Loucy (cell line): ENCODE measurements around the gene CLINT1.

Source experiments
- H2AFZ ChIP-seq: fragments of 200-600 bp; sonication (generic); 2 replicates; pipeline ENCODE4 v1.6.0; 2016; ENCODE audit warnings: antibody characterized with exemption, mild to moderate bottlenecking, low read length, moderate library complexity
- H3F3A ChIP-seq: fragments of 200-600 bp; 2 replicates; pipeline ENCODE4 v1.6.0; 2016; ENCODE audit warnings: antibody characterized with exemption, low read depth, mild to moderate bottlenecking
- H3K27me3 ChIP-seq: fragments of 200-600 bp; sonication (generic); 2 replicates; pipeline ENCODE4 v1.6.1; 2014; ENCODE audit warnings: low read length, mild to moderate bottlenecking; ENCODE audit not compliant: insufficient read depth, poor library complexity, severe bottlenecking
- H3K36me3 ChIP-seq: fragments of 200-600 bp; sonication (generic); 2 replicates; pipeline ENCODE4 v1.6.1; 2016; ENCODE audit warnings: low read length; ENCODE audit not compliant: insufficient read depth
- H3K4me1 ChIP-seq: fragments of 200-600 bp; sonication (generic); 2 replicates; pipeline ENCODE4 v1.5.1; 2014; ENCODE audit warnings: low read length, mild to moderate bottlenecking; ENCODE audit not compliant: insufficient read depth, poor library complexity, severe bottlenecking
- H3K4me2 ChIP-seq: fragments of 200-600 bp; sonication (generic); 2 replicates; pipeline ENCODE4 v1.6.0; 2014; ENCODE audit warnings: antibody characterized with exemption, low read length, low read depth, mild to moderate bottlenecking; ENCODE audit not compliant: poor library complexity, severe bottlenecking
- H3K4me3 ChIP-seq: fragments of 200-600 bp; sonication (generic); 2 replicates; pipeline ENCODE4 v1.5.1; 2014; ENCODE audit warnings: low read length, mild to moderate bottlenecking, mixed read lengths; ENCODE audit not compliant: poor library complexity, severe bottlenecking
- H3K79me2 ChIP-seq: fragments of 200-600 bp; sonication (generic); 2 replicates; pipeline ENCODE4 v1.6.1; 2014; ENCODE audit warnings: low read length; ENCODE audit not compliant: insufficient read depth
- H3K9ac ChIP-seq: fragments of 200-600 bp; sonication (generic); 2 replicates; pipeline ENCODE4 v1.6.0; 2014; ENCODE audit warnings: mild to moderate bottlenecking, low read depth, low read length, moderate library complexity; ENCODE audit not compliant: poor library complexity, severe bottlenecking
- H3K9me2 ChIP-seq: fragments of 200-600 bp; sonication (generic); replicated peaks from 2 replicates; pipeline ENCODE4 v1.6.1; 2016; ENCODE audit warnings: low read depth, low read length, mixed read lengths
- H3K9me3 ChIP-seq: fragments of 200-600 bp; sonication (generic); 2 replicates; pipeline ENCODE4 v1.6.1; 2014; ENCODE audit warnings: mild to moderate bottlenecking, antibody characterized with exemption, low read length, low read depth; ENCODE audit not compliant: insufficient read depth
- H4K20me1 ChIP-seq: fragments of 200-600 bp; sonication (generic); 2 replicates; pipeline ENCODE4 v1.6.0; 2014; ENCODE audit warnings: antibody characterized with exemption, low read length, mild to moderate bottlenecking; ENCODE audit not compliant: insufficient read depth, poor library complexity, severe bottlenecking
- EZH2phosphoT487 ChIP-seq: fragments of 200-600 bp; IDR thresholded peaks from 2 replicates; pipeline ENCODE4 v1.6.1; 2018; ENCODE audit warnings: antibody characterized with exemption, mild to moderate bottlenecking, moderate library complexity, borderline replicate concordance
- TF ChIP-seq, protein P1 (sequence below): fragments of 200-600 bp; sonication (generic); conservative IDR thresholded peaks from 2 replicates; pipeline ENCODE4 v1.5.1; 2014; ENCODE audit warnings: mild to moderate bottlenecking, antibody characterized with exemption, low read length

The CLINT1 gene

DNA sequence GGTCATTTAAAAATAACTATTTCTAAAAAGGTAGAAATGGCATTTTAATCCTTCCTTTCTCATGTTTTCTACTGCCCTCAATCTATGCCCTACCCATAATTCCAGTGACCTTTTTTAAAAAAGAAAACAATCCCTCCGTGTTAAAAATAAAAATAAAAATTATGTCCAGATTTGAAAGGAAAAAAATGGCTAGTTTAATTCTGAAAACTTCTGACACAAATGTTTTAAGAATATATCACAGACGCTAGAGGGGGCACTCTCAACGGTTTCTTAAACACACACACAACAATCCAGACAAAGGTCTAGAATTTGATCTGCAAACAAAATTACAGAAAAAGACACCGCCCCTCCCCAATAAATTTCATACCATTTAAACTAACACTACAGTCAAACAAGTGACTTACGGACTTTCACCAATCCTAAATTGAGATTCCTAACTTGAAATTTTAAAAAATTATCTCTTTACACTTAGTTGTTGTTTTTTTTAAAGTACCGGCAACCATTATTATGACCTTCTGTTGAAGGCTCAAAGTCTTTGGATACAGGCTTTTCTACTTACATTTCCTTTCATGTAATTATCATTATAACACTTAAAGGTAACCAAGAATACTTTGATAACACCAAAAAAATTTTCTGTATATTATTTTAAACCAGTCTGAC, 38.2 kb downstream of the CLINT1 start:
- Histone ChIP-seq H3K27me3 (no peaks in the 10 kb centered on the region), H2AFZ (no peak overlapping the region), H4K20me1 (peaks cover 49% of the 10 kb centered on the region), H3F3A (no peaks in the 10 kb centered on the region), H3K4me1 (no peaks in the 10 kb centered on the region), H3K9ac (no peak overlapping the region), H3K9me2 (no peaks in the 10 kb centered on the region), H3K9me3 (no peaks in the 10 kb centered on the region), H3K36me3 (peaks cover 9% of the 10 kb centered on the region; the same call in 1 of the 2 replicates), H3K4me3 (no peak overlapping the region), H3K79me2 (peaks cover 67% of the 10 kb centered on the region), H3K4me2 (no peak overlapping the region)
- TF ChIP-seq EZH2phosphoT487, result no peak
- TF ChIP-seq, protein P1, sequence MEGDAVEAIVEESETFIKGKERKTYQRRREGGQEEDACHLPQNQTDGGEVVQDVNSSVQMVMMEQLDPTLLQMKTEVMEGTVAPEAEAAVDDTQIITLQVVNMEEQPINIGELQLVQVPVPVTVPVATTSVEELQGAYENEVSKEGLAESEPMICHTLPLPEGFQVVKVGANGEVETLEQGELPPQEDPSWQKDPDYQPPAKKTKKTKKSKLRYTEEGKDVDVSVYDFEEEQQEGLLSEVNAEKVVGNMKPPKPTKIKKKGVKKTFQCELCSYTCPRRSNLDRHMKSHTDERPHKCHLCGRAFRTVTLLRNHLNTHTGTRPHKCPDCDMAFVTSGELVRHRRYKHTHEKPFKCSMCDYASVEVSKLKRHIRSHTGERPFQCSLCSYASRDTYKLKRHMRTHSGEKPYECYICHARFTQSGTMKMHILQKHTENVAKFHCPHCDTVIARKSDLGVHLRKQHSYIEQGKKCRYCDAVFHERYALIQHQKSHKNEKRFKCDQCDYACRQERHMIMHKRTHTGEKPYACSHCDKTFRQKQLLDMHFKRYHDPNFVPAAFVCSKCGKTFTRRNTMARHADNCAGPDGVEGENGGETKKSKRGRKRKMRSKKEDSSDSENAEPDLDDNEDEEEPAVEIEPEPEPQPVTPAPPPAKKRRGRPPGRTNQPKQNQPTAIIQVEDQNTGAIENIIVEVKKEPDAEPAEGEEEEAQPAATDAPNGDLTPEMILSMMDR, result peak; percentile 56

DNA sequence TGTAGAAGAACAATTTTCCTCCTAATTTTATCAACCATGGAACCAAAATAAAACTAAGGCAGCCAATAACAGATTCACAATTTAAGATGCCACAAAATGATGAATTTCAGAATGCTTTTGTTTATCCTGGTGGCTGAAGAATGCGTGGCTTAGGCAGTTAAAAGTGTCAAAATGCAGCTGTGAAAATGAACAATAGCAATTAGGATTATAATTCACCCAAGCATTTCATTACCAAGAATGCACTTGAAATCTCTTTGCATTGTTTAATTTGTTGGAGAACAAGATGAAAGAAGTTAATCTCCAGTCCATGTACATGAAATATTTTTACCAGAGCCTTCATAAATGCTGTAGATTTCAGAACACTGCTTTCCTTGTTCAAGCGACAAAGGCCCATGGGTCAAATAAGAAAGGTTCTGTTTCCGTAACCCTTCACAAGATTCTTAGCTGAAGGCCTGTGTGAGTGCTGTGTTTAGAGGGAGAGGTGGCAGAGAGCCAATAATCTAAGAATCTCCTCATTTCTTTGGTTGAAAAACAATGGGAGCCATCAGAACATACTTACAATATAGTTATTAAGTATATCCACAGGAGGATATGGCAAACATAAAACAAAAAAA, 39.3 kb downstream of the CLINT1 start:
- Histone ChIP-seq H2AFZ (no peak overlapping the region), H3K4me2 (no peak overlapping the region), H3K36me3 (peaks cover 17% of the 10 kb centered on the region; the same call in 1 of the 2 replicates), H3F3A (no peaks in the 10 kb centered on the region), H4K20me1 (peaks cover 48% of the 10 kb centered on the region), H3K27me3 (no peaks in the 10 kb centered on the region), H3K9me2 (no peaks in the 10 kb centered on the region), H3K4me1 (no peaks in the 10 kb centered on the region), H3K4me3 (no peak overlapping the region), H3K9me3 (no peaks in the 10 kb centered on the region), H3K9ac (no peak overlapping the region), H3K79me2 (peaks cover 58% of the 10 kb centered on the region)
- TF ChIP-seq EZH2phosphoT487, result no peak
- TF ChIP-seq, protein P1, result no peak

DNA sequence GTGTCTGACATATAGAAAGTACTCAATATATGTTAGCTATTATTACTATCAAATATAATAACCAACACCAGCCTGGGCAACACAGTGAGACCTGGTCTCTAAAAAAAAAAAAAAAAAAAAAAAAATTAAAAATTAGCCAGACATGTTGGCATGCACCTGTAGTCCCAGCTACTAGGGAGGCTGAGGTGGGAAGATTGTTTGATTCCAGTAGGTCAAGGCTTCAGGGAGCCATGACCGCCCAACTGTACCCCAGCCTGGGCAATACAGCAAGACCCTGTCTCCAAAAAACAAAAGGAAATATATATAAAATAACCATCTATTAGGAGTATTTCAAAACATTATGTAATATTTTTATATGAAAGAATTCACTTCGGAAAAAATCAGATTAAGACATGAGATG, 40.6 kb downstream of the CLINT1 start:
- no peak overlapping the region for H3K9ac ChIP-seq

More for the DNA sequence above, 40.6 kb downstream of the CLINT1 start:
- Histone ChIP-seq H2AFZ (no peak overlapping the region), H4K20me1 (peaks cover 40% of the 10 kb centered on the region), H3K36me3 (peaks cover 29% of the 10 kb centered on the region; the same call in 1 of the 2 replicates), H3K4me1 (no peaks in the 10 kb centered on the region), H3K9me2 (no peaks in the 10 kb centered on the region), H3K4me2 (no peak overlapping the region), H3K4me3 (no peak overlapping the region), H3K79me2 (peaks cover 47% of the 10 kb centered on the region), H3K27me3 (no peaks in the 10 kb centered on the region), H3K9me3 (no peaks in the 10 kb centered on the region), H3F3A (no peaks in the 10 kb centered on the region)
- TF ChIP-seq, protein P1, result no peak
- TF ChIP-seq EZH2phosphoT487, result no peak
